Activated gamma-delta T cell (primary cell): ENCODE results near the gene GGT1.
"Not testable (repeated sequence)": the region's sequence is repeated elsewhere in the genome, so short reads cannot be mapped to it uniquely, and the experiment has no call there.

Experiments used
- DNase-seq: peaks from one replicate; lab custom pipeline; 2025; lab: John Stamatoyannopoulos, UW

Gene GGT1

DNA sequence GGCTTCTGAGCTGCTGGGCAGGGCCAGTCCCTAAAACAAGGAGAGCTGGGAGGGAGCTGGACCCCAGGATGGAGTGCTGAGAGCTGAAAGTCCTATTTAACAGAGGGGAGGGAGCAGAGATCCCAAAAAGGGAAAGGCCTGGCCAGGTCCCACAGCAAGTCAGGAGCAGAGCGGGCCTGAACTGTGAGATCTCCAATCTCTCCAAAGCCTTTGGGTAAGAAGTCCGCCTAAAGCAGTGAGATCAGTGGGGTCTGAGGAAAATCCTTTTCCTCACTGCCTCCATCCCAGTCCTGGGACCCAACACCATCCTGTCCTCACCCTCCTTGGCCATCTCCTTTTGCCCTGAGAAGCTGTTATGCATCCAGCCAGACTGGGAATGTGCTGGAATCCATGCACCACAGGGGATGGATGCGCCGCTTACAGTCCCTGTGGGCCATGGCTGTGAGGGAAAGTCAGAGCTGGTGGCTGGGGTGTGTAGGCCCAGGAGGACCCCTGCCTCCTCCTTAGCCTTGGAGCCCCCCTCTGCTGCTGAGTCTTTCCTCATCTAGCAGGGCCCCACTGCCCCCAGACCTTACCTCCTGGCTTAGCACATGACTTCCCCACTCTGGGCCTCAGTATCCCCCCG lies 18.7 kb upstream of the GGT1 start:
- no peak for DNase-seq

- DNase-seq: no peak
These were observed 18.1 kb upstream of the GGT1 start for GRCh38 chr22:24584871-24585411.

DNA sequence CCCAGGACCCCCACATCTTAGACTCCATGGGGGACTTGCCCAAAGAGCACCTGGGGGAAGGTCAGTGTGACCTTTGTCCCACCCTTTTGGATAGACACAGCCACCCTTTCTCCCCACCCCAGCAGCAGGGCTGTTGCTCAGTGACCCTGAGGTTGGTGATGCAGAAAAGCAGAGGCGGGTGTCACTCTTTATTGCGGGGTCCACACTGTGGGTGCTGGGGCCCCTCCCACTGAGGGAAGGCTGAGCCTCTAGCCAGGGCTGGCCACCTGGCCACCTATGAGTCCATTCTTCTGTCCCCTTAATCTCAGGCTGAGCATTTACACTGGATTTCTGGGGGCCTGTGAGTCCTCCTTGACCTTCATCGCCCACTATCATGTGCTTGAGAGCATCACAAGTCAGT lies 17.5 kb upstream of the GGT1 start:
- DNase-seq: no peak

GRCh38 chr22:24585927-24586546 lies 17.0 kb upstream of the GGT1 start:
- no peak for DNase-seq

DNA sequence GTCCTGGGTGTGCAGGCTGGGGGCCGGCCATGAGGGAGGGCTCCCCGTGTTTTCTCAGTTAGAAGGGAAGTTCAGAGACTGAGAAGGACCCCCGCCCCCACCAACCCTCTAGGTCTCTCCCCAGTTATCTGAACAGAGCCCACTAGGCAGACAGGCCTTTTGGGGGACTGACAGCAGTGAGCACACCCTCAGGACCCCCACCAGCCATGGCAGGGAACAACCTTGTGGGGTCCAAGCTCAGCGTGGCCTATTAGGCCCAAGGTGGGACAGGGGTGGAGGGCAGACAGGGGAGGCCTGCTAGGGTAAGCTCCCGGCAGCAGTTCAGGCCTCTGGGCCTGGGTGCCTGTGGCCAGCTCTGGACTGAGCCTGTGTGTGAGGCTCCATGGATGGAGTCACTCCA lies 15.7 kb upstream of the GGT1 start:
- DNase-seq: no peak

- DNase-seq: no peak
These were observed 15.0 kb upstream of the GGT1 start for GRCh38 chr22:24587948-24588347.

- DNase-seq: no peak
These were observed 14.6 kb upstream of the GGT1 start for GRCh38 chr22:24588381-24588756.

DNA sequence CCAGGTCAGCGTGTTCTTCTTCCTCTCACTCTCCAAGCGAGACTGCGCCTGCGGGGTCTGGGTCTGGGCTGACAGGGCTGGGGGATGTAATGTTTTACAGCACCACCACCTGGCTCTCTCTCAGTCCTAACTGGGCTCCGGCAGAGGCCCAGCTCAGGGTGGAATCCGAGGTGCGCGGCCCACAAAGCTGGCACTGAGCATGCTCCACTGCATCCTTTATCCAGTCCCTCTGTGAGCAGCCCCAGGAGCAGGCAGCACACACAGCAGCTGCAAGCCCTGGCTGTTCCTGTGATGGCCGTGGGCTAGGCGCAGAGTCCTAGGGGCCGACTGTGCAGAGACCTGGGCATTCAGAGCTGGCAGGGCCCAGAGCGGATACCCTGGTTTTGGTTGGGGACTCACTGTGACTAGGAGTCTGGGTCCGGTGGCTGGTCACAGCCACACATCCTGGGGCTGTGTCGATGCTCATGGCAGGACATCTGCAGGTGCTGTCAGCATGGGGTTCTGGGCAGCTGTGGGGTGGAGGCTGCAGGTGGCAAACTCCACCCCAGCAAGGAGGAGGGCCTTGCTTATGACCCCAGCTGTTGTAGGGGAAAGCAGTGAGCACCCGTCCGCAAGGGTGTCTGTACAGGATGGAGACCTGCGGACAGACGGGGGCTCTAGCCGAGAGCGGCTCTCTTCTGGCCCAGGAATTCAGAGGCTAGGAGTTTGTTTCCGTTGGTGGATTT lies 14.1 kb upstream of the GGT1 start:
- no peak for DNase-seq

DNA sequence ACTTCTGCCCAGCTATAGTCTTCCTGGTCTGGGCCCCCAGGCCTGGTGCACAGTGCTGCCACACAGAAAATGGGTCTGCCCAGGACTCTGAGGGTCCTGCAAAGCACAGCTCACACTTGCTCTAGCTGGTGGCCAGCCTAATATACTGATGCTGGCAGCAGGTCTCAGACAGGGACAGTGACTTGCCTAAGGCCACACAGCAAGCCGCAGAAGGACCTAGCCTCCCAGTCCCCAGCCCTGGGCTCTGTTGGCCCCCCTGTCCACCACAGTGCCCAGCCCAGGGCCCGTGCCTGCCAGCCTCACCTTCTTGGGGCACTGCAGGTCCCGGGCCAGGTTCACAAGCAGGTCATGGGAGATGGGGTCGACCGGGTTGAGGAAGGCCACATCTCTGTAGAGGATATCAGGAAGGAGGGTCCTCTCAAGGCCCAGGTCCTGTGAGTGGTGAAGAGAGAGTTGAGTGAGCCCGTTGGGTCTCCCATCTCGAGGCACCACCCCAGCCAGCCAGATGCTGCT lies 13.4 kb upstream of the GGT1 start:
- no peak for DNase-seq

DNA sequence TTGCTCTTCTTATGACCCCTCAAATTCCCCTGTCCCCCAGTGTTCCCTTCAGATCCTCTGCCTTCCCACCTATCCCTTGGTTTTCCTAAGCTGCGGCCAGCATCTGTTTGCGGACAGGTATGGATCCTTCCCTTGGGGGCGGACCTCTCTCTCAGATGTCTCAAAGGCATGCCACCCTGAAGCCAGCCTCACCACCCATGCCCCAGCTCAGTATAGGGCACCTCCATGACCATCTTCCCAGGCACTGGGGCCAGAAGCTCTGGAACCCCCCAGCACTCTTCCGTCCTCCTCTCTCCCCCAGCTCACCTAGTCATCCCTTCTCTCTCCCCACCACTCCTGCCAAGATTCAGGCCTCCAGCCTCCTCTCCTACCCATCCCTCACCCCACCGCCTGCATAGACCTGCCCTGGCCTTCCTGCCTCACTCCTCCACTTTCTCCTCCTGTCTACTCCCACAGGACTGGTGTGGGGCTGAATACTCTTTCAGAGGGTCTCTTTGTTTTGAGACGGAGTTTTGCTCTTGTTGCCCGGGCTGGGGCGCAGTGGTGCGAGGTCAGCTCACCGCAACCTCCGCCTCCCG lies 12.3 kb upstream of the GGT1 start:
- DNase-seq: no peak

DNA sequence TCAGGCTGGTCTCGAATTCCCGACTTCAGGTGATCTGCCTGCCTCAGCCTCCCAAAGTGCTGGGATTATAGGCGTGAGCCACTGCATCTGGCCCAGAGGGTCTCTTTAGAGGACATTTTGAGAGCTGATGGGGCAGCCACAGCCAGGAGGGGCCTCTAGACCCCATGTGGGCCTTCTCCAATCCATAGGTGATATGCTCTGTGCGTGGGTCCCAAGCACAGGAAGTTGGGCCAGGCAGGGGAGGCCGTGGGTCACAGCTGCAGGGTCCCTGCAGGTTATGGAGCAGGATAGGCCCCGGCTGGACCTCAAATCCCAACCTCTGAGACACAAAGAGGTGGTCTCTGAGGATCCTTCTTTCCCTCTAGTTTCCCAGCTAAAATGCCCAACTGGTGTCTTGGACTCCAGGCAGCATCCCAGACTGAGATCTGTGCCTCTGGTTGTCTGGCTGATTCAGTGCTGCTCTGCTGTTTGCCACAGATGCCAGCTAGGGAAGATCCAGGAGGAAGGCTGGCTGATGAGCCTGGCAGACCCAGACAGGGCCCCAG lies 11.6 kb upstream of the GGT1 start:
- no peak for DNase-seq

DNA sequence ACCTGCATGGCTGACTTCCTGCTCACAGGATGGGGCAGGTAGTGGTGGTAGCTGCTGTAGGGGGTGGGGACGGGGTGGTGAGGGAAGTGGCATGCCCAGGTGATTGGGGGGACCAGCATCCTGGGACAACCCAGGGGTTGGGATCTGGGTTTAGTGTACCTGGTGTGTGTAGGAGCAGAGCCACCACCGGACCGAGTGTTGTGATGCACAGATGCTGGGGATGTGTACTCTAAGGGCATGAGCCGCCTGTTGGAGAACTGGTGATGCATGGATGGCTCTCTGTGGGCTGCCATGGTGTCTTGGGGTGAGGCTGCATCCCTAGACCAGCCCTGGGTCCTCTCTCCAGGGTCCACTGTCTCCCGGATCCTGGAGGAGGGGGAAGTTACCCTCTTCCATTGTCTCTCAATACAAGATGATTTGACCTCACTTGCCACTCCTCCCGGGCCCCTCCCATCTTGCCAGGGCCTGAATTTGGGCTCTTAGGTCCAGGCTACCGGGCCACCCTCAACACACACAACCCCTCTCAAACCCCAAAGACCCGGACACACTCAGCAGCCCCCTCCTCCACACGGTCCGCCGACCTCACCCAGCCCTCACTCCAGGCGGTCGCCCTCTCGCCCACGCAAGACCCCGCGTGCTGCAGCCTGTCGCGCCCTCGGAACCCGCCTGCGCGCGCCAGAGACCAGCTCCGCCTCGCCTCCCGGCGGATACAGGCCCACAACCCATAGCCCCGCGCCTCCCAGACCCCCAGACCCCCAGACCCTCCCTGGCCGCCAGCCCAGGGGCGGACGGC lies 10.7 kb upstream of the GGT1 start:
- DNase-seq: no peak

DNA sequence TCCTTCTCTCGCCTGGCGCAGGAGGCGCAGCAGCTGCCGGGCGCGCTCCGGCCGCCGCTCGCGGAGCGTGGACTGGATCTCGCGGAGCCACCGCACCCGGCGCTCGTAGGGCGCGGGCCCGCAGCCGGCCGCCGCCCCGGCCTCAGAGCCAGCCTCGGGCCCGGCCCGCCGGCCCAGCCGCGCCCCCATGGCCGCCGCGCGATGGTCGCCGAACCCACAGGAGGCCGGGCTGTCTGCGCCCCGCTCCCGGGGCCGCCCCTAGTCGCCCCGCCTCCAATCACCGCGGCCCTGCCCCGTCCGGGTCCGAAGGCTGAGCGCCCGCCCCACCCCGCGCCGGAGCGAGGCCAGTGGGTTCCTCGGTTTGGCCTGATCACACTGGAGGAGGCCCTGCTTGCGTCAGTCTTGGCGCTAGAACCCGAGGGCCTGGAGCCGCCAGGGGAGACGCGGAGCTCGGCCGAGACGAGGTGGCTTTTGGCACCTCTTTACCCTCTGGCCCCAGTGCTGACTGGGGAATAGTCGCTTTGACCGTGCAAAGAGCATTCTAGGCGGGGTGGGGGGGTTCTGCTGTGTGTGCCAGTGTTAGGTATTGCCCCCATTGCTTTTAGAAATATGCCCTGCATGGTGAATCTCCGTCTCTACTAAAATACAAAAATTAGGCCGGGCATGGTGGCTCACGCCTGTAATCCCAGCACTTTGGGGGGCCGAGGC lies 10.0 kb upstream of the GGT1 start, which contains the start of gene LRRC75B:
LRRC75B (minus strand) TSS at position 223 of the 708 bp plus-strand sequence; CDS start at position 189, 34 bp downstream.
- DNase-seq: no peak

DNA sequence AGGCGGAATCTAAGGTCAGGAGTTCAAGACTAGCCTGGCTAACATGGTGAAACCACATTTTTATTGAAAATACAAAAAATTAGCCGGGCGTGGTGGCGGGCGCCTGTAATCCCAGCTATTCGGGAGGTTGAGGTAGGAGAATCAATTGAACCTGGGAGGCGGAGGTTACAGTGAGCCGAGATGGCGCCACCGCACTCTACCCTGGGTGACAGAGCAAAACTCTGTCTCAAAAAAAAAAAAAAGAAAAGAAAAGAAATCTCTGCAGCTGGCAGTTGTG lies 9.5 kb upstream of the GGT1 start:
- DNase-seq: not testable (repeated sequence)

DNA sequence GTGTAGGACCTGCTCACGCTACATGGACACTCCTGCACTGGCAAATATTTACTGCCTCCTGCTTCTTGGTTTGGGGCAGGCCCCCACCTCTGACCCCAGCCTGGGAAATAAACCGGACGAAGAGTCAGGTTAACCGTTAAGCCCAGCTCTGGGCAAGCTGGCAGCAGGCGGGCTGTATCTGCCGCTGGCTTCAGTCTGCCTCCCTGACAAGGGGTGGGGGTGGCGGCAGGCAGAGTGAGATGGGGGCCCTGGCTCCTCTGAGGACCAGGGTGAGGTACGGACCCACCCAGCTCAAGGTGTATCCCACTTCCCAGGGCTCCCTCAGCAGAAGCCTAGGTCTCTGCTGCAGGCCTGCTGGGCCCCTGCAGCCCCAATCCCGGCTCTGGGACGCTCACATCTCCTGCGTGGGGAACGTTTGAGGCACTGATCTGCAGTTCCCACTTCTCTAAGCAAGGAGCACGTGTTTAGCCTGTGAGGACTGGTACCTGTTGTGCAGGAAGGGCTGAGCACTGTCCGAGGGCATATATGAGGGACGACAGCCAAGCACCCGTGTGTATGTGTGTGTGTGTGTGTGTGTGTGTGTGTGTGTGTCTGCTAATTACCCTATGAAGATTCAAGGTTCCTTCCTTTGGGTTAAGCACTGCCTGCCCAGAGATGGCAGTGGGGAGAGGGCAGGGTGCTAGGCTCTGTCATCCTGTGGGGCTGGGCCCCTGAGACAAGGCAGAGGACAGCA lies 9.0 kb upstream of the GGT1 start:
- DNase-seq: no peak

DNA sequence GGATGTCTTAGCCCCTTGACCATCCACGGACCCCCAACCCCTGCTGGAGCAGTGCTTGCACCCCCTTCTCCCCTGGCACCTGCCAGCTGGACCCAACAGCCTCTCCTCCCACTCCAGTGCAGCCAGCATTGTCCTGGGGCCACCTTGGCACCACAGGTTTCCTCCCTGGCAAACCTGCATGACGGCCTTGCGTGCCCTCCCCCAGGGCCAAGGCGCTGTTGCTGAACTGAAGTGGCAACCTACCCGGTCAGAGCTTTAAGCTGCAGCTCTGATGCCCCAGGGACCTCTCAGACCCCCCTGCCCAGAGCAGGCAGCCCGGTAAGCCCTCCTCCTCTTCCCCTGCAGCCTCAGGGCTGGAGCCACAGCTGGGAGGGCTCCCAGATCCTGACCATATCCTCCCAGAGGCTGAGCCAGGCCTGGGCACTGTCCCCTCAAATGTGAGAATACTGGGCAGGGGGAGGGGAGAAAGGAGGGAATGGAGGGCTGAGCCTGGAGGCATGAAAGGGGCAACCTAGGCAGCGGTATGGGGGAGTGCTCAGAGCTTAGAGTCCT lies 8.3 kb upstream of the GGT1 start:
- DNase-seq: no peak

DNA sequence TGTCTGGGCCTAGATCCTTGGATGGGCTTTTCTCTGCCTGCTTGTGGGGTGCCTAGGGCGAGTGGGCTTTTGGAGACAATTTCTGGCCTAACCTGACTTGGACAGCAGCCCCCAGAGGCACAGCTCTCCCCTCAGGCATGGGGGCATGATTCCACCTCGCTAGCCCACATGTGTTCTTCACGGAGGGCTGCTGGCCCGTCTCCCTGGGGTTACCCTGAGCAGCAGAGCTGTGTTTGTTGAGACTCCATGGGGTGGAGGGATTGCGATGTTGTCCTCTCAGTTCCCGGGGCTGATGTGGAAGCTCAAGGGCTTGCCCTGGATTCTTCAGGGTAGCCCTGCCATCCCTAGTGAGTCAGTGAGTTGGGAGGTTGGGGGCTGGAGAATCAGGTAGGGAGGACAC lies 7.8 kb upstream of the GGT1 start:
- no peak for DNase-seq

DNA sequence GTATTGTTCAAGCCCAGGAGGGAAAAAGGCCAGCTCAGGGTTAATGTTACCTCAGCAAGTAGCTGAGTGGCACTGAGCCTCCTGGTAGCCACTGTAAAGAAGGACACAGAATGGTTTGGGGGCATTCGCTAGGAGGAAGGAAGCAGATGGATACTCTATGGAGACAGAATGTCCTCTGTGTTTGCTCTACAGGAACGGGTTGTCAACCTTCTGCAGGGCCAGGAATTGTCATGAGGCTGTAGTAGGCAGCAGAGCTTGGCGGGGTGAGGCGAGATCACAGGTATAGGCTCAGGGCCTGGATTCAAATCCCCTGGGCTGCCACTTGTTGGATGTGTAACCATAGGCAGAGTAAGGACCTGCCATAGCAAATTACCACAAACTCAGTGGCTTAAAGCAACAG lies 7.1 kb upstream of the GGT1 start:
- DNase-seq: no peak

- not testable (repeated sequence) for DNase-seq
These were observed 5.9 kb upstream of the GGT1 start for GRCh38 chr22:24597076-24597475.

- DNase-seq: no peak
These were observed 3.5 kb upstream of the GGT1 start for GRCh38 chr22:24599514-24599913.
